Hepatocyte (in vitro differentiated cells): ENCODE results near the gene FRMD3. TPM values are rescaled to one million over a fixed set of nuclear protein-coding genes. Genes with fewer than 3 reads are reported as not detected.

Source experiments
- DNase-seq: peaks from one replicate; pipeline ENCODE4 v3.0.0-alpha.2; 2016; ENCODE audit warnings: low spot score
- H2AFZ ChIP-seq: fragments of 200-600 bp; sonication (generic); 2 replicates; pipeline ENCODE4 v1.6.0; 2016; ENCODE audit warnings: antibody characterized with exemption, mild to moderate bottlenecking
- H3K27ac ChIP-seq: fragments of 200-600 bp; sonication (generic); 2 replicates; pipeline ENCODE4 v1.5.1; 2016; ENCODE audit warnings: mild to moderate bottlenecking
- H3K27me3 ChIP-seq: fragments of 200-600 bp; sonication (generic); 2 replicates; pipeline ENCODE4 v1.6.1; 2016
- H3K36me3 ChIP-seq: fragments of 200-600 bp; sonication (generic); replicated peaks from 2 replicates; pipeline ENCODE4 v1.5.1; 2016; ENCODE audit warnings: low read depth; ENCODE audit not compliant: insufficient read depth
- H3K4me1 ChIP-seq: fragments of 200-600 bp; sonication (generic); 2 replicates; pipeline ENCODE4 v1.5.1; 2016; ENCODE audit warnings: mild to moderate bottlenecking, moderate library complexity; ENCODE audit not compliant: insufficient read depth
- H3K4me2 ChIP-seq: fragments of 200-600 bp; sonication (generic); 2 replicates; pipeline ENCODE4 v1.6.0; 2016
- H3K4me3 ChIP-seq: fragments of 200-600 bp; sonication (generic); 2 replicates; pipeline ENCODE4 v1.5.1; 2016; ENCODE audit warnings: mild to moderate bottlenecking
- H3K79me2 ChIP-seq: fragments of 200-600 bp; sonication (generic); 2 replicates; pipeline ENCODE4 v1.6.0; 2017; ENCODE audit warnings: mild to moderate bottlenecking
- H3K9me2 ChIP-seq: fragments of 200-600 bp; sonication (generic); replicated peaks from 2 replicates; pipeline ENCODE4 v1.6.0; 2017; ENCODE audit warnings: mild to moderate bottlenecking; ENCODE audit not compliant: insufficient read depth
- H3K9me3 ChIP-seq: fragments of 200-600 bp; sonication (generic); 2 replicates; pipeline ENCODE4 v1.5.1; 2016; ENCODE audit warnings: low read depth, mild to moderate bottlenecking
- H4K20me1 ChIP-seq: fragments of 200-600 bp; sonication (generic); 2 replicates; pipeline ENCODE4 v1.6.0; 2016; ENCODE audit warnings: mild to moderate bottlenecking; ENCODE audit not compliant: insufficient read depth, poor library complexity, severe bottlenecking
- EZH2 ChIP-seq: fragments of 200-600 bp; sonication (generic); IDR thresholded peaks from 2 replicates; pipeline ENCODE4 v1.6.1; 2016; ENCODE audit warnings: antibody characterized with exemption, mild to moderate bottlenecking, borderline replicate concordance
- EZH2phosphoT487 ChIP-seq: fragments of 200-600 bp; sonication (generic); IDR thresholded peaks from one replicate; pipeline ENCODE4 v1.6.1; 2018; ENCODE audit warnings: antibody characterized with exemption, mild to moderate bottlenecking, low read depth, moderate library complexity; ENCODE audit not compliant: unreplicated experiment, severe bottlenecking
- WGBS: methylation state at CpG from one replicate; pipeline ENCODE4 v1.1.6; 2016; ENCODE audit warnings: low lambda C conversion rate; ENCODE audit errors: missing lambda C conversion rate; 5-methylcytosine and 5-hydroxymethylcytosine counted together
- polyA plus RNA-seq: library from polyadenylated mRNA; unstranded; fragments of >200 nt; fragmentation: Nextera tagmentation; extraction: Ambion mirVana; gene quantifications from 2 replicates; pipeline ENCODE4 v1.2.1, GENCODE V29; 2016
- total RNA-seq: library from RNA; depleted of rRNA; stranded (reverse); fragments of >200 nt; gene quantifications from 2 replicates; pipeline ENCODE4 v1.2.3, GENCODE V29; 2014
- TF ChIP-seq, protein P1 (sequence below): fragments of 200-600 bp; sonication (generic); IDR thresholded peaks from 2 replicates; pipeline ENCODE4 v1.5.1; 2016; ENCODE audit warnings: antibody characterized with exemption, mild to moderate bottlenecking; ENCODE audit not compliant: poor library complexity

The FRMD3 gene
- total and polyA plus RNA-seq, 2 experiments from 2014 or later = 3.9 to 7.0 TPM

DNA sequence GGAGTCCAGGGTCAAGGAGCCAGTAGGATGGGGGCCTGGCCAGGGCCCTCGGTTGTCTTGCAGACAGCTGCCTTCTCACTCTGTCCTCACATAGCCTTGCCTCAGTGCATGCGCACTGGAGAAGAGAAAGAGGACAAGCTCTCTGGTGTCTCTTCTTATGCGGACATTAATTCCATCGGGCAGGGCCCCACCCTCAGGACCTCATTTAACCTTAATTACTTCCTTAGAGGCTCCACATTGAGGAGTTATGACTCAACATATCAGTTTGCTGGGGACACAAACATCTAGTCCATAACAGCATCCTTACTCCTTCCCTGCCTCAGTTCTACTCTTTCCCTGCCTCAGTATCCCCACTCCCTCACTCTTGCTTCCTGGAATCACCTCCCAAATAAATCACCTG is 78.4 kb downstream of the FRMD3 start:
- Histone ChIP-seq H3K4me3 (no peak overlapping the region), H3K27me3 (no peaks in the 10 kb centered on the region), H2AFZ (no peak overlapping the region), H3K9me3 (no peaks in the 10 kb centered on the region), H4K20me1 (no peaks in the 10 kb centered on the region), H3K4me2 (no peak overlapping the region), H3K4me1 (no peaks in the 10 kb centered on the region), H3K27ac (no peak overlapping the region), H3K79me2 (no peaks in the 10 kb centered on the region), H3K36me3 (no peaks in the 10 kb centered on the region), H3K9me2 (no peaks in the 10 kb centered on the region)
- no peak for DNase-seq
- 93% methylated on average over 4 of the region's 4 CpGs for WGBS
- TF ChIP-seq EZH2 (no peak), EZH2phosphoT487 (no peak)
- TF ChIP-seq, protein P1, sequence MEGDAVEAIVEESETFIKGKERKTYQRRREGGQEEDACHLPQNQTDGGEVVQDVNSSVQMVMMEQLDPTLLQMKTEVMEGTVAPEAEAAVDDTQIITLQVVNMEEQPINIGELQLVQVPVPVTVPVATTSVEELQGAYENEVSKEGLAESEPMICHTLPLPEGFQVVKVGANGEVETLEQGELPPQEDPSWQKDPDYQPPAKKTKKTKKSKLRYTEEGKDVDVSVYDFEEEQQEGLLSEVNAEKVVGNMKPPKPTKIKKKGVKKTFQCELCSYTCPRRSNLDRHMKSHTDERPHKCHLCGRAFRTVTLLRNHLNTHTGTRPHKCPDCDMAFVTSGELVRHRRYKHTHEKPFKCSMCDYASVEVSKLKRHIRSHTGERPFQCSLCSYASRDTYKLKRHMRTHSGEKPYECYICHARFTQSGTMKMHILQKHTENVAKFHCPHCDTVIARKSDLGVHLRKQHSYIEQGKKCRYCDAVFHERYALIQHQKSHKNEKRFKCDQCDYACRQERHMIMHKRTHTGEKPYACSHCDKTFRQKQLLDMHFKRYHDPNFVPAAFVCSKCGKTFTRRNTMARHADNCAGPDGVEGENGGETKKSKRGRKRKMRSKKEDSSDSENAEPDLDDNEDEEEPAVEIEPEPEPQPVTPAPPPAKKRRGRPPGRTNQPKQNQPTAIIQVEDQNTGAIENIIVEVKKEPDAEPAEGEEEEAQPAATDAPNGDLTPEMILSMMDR = no peak

- Histone ChIP-seq H3K4me2 (no peak overlapping the region), H3K27ac (no peak overlapping the region), H3K4me1 (no peaks in the 10 kb centered on the region), H3K27me3 (no peaks in the 10 kb centered on the region), H3K9me3 (no peaks in the 10 kb centered on the region), H2AFZ (no peak overlapping the region), H4K20me1 (no peaks in the 10 kb centered on the region), H3K9me2 (no peaks in the 10 kb centered on the region), H3K4me3 (no peak overlapping the region), H3K79me2 (no peaks in the 10 kb centered on the region), H3K36me3 (no peaks in the 10 kb centered on the region)
- TF ChIP-seq EZH2phosphoT487 = no peak
- no peak for TF ChIP-seq EZH2
- TF ChIP-seq, protein P1 = no peak
- no peak for DNase-seq
- 93% methylated on average over 2 of the region's 2 CpGs for WGBS
These were observed 79.7 kb downstream of the FRMD3 start for GRCh38 chr9:83458530-83458929.

DNA sequence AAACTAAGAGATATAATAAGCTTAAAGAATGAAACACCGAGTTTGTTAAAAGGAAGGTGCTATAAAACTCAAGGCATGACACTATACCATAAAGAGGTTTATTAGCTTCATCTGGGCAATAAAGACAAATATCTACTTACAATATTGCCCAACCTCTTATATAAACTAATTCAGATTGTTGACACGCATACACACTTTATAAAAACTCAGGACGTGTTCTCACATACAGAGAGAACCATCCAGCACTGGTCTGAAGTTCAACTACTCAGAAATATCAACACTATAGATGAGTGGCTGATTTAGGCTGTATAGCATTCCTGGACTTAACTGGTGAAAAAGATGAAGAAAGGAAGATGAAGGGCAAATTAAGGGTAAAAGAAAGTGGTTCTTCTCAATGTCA is 81.2 kb downstream of the FRMD3 start:
- Histone ChIP-seq H3K4me2 (no peak overlapping the region), H3K27ac (no peak overlapping the region), H3K9me3 (no peaks in the 10 kb centered on the region), H4K20me1 (no peaks in the 10 kb centered on the region), H3K4me1 (no peaks in the 10 kb centered on the region), H3K36me3 (no peaks in the 10 kb centered on the region), H3K79me2 (no peaks in the 10 kb centered on the region), H3K9me2 (no peaks in the 10 kb centered on the region), H3K27me3 (no peaks in the 10 kb centered on the region), H3K4me3 (no peak overlapping the region), H2AFZ (no peak overlapping the region)
- no peak for DNase-seq
- no peak for TF ChIP-seq EZH2
- TF ChIP-seq, protein P1 = no peak
- TF ChIP-seq EZH2phosphoT487 = no peak
- 77% methylated on average over 3 of the region's 3 CpGs for WGBS

- H3K36me3 ChIP-seq = no peaks in the 10 kb centered on the region
- DNase-seq = no peak
- H3K9me3 ChIP-seq = no peaks in the 10 kb centered on the region
- H3K4me1 ChIP-seq = no peaks in the 10 kb centered on the region
- H4K20me1 ChIP-seq = no peaks in the 10 kb centered on the region
- H3K27ac ChIP-seq = no peak overlapping the region
- no peaks in the 10 kb centered on the region for H3K27me3 ChIP-seq
- no peaks in the 10 kb centered on the region for H3K79me2 ChIP-seq
- 90% methylated on average over 2 of the region's 2 CpGs for WGBS
- TF ChIP-seq, protein P1 = no peak
- TF ChIP-seq EZH2 (no peak), EZH2phosphoT487 (no peak)
- no peak overlapping the region for H3K4me3 ChIP-seq
- H3K9me2 ChIP-seq = no peaks in the 10 kb centered on the region
- H2AFZ ChIP-seq = no peak overlapping the region
- no peak overlapping the region for H3K4me2 ChIP-seq
These were observed 82.0 kb downstream of the FRMD3 start for GRCh38 chr9:83456226-83456625.
